OCI-LY3 (cell line): ENCODE results near the gene EVA1B.

Experiments used
- H2AFZ ChIP-seq: fragments of 200-600, 300-600 bp; shearing (Covaris generic); 2 replicates; pipeline ENCODE4 v1.6.0; 2014; ENCODE audit warnings: antibody characterized with exemption, low read depth, low read length
- H3K27ac ChIP-seq: fragments of 200-600, 300-600 bp; sonication (generic); 2 replicates; pipeline ENCODE4 v1.5.1; 2014; ENCODE audit warnings: mild to moderate bottlenecking, low read length, moderate library complexity, mixed read lengths
- H3K27me3 ChIP-seq: fragments of 200-600, 300-600 bp; sonication (generic); 2 replicates; pipeline ENCODE4 v1.6.1; 2014; ENCODE audit warnings: low read depth, low read length, mixed read lengths
- H3K36me3 ChIP-seq: fragments of 200-600, 300-600 bp; sonication (generic); replicated peaks from 2 replicates; pipeline ENCODE3; 2014; ENCODE audit warnings: low read depth, low read length, mixed read lengths
- H3K4me1 ChIP-seq: fragments of 300-600, 200-600 bp; sonication (generic); 2 replicates; pipeline ENCODE4 v1.6.1; 2014; ENCODE audit warnings: low read length, mixed read lengths
- H3K4me2 ChIP-seq: fragments of 200-600, 300-600 bp; sonication (generic); 2 replicates; pipeline ENCODE4 v1.6.1; 2014; ENCODE audit warnings: low read length, mixed read lengths
- H3K4me3 ChIP-seq: fragments of 300-600, 200-600 bp; sonication (generic); 2 replicates; pipeline ENCODE4 v1.5.1; 2014; ENCODE audit warnings: antibody characterized with exemption, mild to moderate bottlenecking, low read length, moderate library complexity
- H3K79me2 ChIP-seq: fragments of 300-600, 200-600 bp; shearing (Covaris generic); 2 replicates; pipeline ENCODE4 v1.6.1; 2014; ENCODE audit warnings: mild to moderate bottlenecking, low read length, mixed read lengths
- H3K9ac ChIP-seq: fragments of 300-600, 200-600 bp; shearing (Covaris generic); 2 replicates; pipeline ENCODE4 v1.6.0; 2014; ENCODE audit warnings: mild to moderate bottlenecking, low read length, moderate library complexity
- H3K9me3 ChIP-seq: fragments of 200-600, 300-600 bp; shearing (Covaris generic); 2 replicates; pipeline ENCODE4 v1.6.1; 2014; ENCODE audit warnings: low read length, mixed read lengths; ENCODE audit not compliant: insufficient read depth
- H4K20me1 ChIP-seq: fragments of 200-600, 300-600 bp; sonication (generic); 2 replicates; pipeline ENCODE4 v1.6.1; 2016; ENCODE audit warnings: low read length, mixed read lengths; ENCODE audit not compliant: insufficient read depth
- CTCF ChIP-seq: fragments of 200-600, 300-600 bp; sonication (generic); IDR thresholded peaks from 2 replicates; pipeline ENCODE4 v1.5.1; 2014; ENCODE audit warnings: antibody characterized with exemption, low read length, low read depth
- EZH2phosphoT487 ChIP-seq: fragments of 200-600 bp; shearing (Covaris generic); IDR thresholded peaks from 2 replicates; pipeline ENCODE4 v1.6.1; 2018; ENCODE audit warnings: antibody characterized with exemption, mixed run types, low read depth

EVA1B gene

GRCh38 chr1:36359383-36359782 lies 35.9 kb upstream of the EVA1B start:
- Histone ChIP-seq H3K79me2 (no peaks in the 10 kb centered on the region), H3K9me3 (no peaks in the 10 kb centered on the region), H2AFZ (no peak overlapping the region), H3K4me1 (no peaks in the 10 kb centered on the region), H3K4me3 (no peak overlapping the region), H3K27ac (no peak overlapping the region), H4K20me1 (no peaks in the 10 kb centered on the region), H3K4me2 (no peak overlapping the region), H3K9ac (no peak overlapping the region), H3K27me3 (no peaks in the 10 kb centered on the region), H3K36me3 (no peaks in the 10 kb centered on the region)
- TF ChIP-seq EZH2phosphoT487 = no peak
- no peak for TF ChIP-seq CTCF

- no peaks in the 10 kb centered on the region for H3K79me2 ChIP-seq
- no peaks in the 10 kb centered on the region for H3K36me3 ChIP-seq
- TF ChIP-seq CTCF = no peak
- TF ChIP-seq EZH2phosphoT487 = no peak
- no peaks in the 10 kb centered on the region for H3K4me1 ChIP-seq
- no peaks in the 10 kb centered on the region for H3K9me3 ChIP-seq
- no peaks in the 10 kb centered on the region for H3K27me3 ChIP-seq
- H4K20me1 ChIP-seq = no peaks in the 10 kb centered on the region
- H3K4me2 ChIP-seq = no peak overlapping the region
- no peak overlapping the region for H3K9ac ChIP-seq
- H2AFZ ChIP-seq = no peak overlapping the region
- no peak overlapping the region for H3K27ac ChIP-seq
- no peak overlapping the region for H3K4me3 ChIP-seq
Measured at GRCh38 chr1:36358514-36359084, 35.2 kb upstream of the EVA1B start.

GRCh38 chr1:36355811-36356210 lies 32.4 kb upstream of the EVA1B start:
- Histone ChIP-seq H3K36me3 (no peaks in the 10 kb centered on the region), H3K4me1 (peaks cover 10% of the 10 kb centered on the region), H3K4me3 (no peak overlapping the region), H3K9ac (no peak overlapping the region), H3K27ac (no peak overlapping the region), H3K27me3 (no peaks in the 10 kb centered on the region), H3K9me3 (no peaks in the 10 kb centered on the region), H2AFZ (no peak overlapping the region), H3K4me2 (no peak overlapping the region), H3K79me2 (no peaks in the 10 kb centered on the region), H4K20me1 (no peaks in the 10 kb centered on the region)
- TF ChIP-seq CTCF = no peak
- TF ChIP-seq EZH2phosphoT487 = no peak

- H3K9ac ChIP-seq = no peak overlapping the region
- no peaks in the 10 kb centered on the region for H3K79me2 ChIP-seq
- H2AFZ ChIP-seq = no peak overlapping the region
- H3K4me2 ChIP-seq = no peak overlapping the region
- peaks cover 23% of the 10 kb centered on the region for H3K4me1 ChIP-seq
- TF ChIP-seq EZH2phosphoT487 (no peak), CTCF (no peak)
- no peaks in the 10 kb centered on the region for H4K20me1 ChIP-seq
- H3K27ac ChIP-seq = no peak overlapping the region
- no peaks in the 10 kb centered on the region for H3K36me3 ChIP-seq
- no peak overlapping the region for H3K4me3 ChIP-seq
- H3K27me3 ChIP-seq = no peaks in the 10 kb centered on the region
- H3K9me3 ChIP-seq = no peaks in the 10 kb centered on the region
Measured at GRCh38 chr1:36354486-36354885, 31.0 kb upstream of the EVA1B start.
